NCI-H748 (cell line): ENCODE measurements around the gene L1CAM.

ENCODE experiments used
- DNase-seq: peaks from one replicate; lab custom pipeline; 2025; ENCODE audit not compliant: unreplicated experiment; lab: John Stamatoyannopoulos, UW

Gene L1CAM

DNA sequence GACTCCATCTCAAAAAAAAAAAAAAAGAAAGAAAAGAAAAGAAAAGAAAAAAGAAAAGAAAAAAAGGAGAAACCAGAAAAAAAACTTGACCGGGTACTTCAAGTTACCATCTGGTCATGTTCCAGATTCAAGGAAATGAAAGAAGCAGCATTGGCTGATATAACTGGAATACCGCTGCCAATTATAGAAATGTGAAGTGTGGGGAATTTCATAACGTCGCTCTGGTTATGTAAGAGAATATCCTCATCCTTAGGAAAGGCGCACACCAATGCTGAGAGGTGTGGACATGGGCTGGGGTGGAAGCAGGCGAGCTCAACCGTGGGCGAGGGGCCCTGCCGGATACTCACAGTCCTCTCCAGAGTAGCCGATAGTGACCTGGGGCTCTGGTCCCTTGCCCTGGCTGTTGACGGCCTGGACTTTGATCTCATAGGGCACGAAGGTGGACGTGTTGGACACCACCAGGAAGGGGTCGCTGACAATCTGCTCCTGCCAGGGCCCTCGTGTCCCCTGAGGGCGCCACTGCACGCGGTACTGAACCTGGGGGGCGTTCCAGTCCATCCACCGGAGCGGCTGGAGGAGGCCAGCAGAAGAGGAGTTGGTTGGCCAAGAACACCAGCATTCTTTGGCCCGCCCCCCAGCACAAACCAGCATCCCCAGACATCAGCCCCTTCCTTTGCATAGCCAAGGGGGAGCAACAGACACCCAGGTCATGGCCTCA, 19.5 kb downstream of the L1CAM start:
- no peak for DNase-seq

DNA sequence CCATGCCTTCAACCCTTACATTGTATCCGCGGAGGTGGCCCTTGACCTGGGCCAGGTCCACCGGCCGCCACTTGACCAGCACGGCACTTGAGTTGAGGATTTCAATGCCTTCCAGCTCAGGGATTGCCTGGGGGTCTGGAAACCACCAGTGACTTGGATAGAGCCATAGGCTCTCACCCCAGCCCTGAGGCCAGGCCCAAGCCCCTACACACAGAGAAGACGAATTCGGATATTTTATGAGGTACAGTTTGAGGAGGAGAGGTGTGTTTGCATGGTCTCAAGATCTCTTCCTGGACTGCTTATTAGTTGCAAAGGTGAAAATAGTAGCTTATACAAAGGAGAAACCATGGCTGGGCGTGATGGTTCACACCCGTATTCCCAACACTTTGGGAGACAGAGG, 20.3 kb downstream of the L1CAM start:
- no peak for DNase-seq

DNA sequence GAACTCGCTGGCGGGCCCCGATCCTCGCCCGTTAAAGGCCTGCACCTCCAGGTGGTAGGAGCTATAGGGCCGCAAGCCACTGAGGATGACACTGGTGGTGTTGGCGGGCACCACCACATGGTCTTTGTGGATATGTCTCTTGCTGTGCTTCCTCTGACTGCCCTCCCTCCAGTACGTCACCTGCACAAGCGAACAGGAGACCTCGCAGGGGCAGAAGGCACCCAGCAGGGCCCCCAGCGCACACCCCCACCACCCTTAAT, 20.7 kb downstream of the L1CAM start:
- DNase-seq, result no peak

DNA sequence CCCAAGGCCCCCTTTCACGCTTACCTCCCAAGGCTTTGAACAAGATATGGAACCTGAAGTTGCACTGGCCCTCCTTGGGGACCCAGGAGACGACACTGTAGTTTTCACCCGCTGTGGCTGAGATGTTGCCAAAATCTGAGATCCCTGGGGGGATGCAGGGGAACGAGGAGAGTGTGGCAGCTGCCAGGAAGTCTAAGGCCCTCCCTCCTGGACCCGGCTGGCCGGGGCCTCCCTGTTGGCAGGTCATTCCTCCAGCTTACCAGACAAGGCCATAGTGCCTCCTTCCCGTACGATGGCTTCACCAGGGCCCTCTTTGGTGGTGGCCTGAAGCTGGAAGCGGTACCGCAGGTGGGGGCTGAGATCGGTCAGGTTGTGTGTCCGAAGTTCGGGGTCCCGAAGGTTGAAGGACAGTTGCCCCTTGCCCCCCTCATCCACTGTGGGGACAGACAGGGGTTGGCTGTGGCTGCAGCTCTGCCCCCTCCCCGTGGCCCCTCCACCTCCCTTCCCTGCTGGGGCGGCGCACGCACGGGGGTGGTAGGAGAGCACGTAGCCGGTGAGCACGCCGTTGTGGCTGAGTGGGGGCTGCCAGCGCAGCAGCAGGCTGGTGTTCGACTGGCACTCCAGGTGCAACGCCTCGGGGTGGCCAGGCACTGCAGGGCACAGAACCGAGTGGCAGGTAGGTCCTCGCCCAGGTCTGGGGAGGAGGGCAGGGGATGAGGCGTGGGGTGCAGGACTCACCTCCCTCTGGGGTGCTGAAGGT, 21.2 kb downstream of the L1CAM start:
- DNase-seq, result no peak

DNA sequence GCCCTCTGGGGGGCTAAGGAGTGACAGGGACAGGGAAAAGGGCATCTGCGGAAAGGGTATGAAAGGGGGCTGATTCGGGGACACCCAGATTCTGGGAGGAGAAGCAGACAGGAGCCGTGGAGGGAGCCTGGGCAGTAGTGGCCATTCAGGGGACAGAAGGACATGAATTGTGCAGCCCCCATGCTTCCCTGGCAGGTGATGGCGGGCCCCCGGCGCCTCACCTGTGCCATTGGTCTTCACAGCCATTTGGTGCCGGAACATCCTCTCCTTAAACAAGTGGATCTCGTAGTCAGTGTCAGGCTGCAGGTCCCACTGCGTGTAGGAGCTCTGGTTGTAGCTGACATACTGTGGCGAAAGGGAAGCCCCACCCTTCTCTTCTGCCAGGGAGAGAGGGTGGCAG, 21.9 kb downstream of the L1CAM start:
- DNase-seq, result no peak

DNA sequence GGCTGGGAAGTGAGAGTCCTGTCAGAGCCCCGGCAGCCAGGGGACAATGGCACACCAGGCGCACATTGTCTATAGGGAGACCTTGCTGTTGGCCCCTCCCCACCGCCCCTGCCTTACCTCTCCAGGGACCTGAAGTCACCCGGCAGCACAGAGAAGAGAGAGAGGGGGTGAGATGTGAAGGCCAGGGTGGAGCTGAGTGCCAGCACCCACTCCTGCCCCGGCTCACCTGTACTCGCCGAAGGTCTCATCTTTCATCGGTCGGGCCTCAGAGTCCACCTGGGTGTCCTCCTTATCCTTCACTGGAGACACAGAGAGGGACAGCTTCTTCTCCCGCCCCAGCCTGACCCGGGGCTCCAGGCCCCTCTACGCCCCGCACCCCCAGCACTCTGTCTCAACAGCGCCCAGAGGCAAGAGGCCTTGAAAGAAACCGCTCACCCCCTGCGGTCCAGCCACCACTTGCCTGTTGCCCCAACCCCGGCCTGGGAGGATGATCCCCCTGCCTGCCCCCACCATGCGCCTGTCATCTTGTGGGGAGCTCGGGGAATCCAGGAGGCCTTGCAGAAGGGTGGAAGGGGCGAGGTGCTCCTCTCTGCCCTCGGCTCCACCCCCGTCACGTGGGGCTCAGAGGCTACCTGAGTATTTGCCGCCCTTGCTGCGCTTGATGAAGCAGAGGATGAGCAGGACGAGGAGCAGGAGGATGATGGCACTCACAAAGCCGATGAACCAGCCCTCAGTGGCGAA, 22.6 kb downstream of the L1CAM start:
- no peak for DNase-seq

DNA sequence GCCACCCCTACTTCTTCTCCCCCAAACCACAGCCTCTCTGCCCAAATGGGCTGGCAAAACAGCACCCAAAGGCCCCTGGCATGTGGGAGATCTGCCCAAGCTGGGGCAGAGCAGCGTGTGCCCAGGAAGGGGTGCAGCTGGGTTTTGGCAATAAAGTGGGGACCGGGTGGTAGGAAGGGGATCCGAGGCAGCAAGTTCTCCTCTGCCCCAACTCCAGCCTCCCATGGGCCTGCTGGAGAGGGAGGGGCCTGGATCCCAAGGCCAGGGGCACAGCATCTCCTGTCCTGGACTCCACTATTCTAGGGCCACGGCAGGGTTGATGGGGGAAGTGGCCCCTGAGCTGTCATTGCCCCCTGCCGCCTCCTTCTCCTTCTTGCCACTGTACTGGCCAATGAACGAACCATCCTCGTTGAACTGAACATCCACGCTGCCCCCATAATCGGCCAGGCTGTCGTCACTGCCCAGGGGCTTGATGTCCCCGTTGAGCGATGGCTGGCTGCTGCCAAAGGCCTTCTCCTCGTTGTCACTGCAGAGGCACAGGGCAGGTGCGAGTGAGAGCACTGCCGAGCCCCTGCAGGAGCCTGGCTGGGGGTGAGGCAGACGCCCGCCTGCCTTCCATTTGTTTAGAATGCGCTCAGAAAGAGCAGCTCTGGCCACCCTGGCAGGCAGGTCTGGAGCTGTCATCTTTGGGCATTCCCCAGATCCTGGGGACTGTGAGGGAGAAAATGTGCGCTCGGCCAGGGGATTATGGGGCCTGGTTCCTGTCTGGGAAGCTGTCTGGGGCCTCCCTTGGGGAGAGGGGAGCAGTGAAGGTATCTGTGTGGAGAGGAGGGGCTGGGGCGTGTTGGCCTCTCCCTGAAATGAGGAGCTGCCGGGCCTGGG, 23.4 kb downstream of the L1CAM start:
- no peak for DNase-seq

DNA sequence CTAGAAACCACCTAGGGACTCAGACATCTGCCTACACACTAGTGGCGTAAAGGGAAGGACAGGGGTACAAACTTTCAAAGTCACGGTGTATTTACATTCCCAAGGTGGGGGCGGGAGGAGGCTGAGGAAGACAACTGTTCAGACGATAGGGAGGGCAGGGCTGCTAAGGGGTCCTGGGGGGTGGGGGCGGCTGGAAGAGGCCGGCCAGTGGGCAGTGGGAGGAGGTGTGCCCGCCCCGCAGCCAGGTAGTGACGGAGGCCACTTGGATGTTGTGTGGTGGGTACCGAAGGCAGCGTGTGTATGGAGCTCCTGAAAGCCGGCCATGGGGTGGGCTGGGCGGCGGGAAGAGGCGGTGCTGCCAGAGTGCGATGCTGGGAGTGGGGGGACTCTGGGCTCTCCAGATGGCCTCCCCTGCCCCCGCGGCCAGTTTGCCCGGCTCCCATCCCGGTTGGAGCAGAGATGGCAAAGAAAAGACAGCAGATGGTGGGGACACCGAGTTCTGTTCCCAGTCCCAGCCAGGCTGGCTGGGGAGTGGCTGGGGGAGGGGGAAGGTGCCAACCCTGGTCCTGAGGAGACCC, 24.2 kb downstream of the L1CAM start:
- DNase-seq, result no peak

DNA sequence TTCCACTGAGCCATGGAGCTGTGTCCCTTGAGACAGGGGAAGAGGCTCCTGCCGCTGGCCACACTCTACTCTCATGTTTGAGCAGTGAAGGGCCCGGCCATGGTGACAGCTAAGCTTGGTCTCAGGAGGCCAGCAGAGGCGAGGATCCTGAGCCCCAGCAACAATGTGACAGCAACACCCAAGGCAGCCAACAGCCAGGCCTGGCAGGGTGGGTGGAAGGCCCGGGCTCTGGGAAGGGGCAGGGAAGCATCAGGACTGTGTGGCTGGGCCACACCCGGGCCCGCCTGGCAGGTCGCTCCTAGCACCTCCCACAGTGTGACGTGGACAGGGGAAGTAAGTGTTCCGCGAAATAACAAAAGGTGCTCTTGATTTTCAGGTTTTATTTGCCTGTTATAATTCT, 24.8 kb downstream of the L1CAM start:
- DNase-seq, result no peak

DNA sequence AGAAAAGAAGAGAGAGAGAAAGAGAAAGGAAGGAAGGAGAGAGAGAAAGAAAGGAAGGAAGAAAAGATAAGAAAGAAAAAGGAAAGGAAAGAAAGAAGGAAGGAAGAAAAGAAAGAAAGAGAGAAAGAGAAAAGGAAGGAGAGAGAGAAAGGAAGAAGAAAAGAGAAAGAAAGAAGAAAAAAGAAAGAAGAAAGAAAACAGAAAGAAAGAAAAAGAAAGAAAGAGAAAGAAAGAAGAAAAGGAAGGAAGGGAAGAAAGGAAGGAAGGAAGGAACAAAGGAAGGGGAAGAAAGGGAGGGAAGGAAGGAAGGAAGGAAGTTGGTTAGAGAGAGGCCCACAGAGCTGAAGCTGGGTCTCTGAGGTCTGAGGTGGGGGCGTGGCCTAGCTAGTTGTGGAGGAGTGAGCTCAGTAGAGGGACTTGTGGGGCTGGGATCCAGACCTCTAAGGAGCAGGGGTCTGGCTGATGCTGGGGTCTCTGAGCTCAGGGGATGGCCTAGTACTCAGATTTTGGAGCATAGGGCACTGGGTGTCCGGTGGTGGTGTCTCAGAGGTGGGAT, 28.5 kb downstream of the L1CAM start:
- DNase-seq, result peak; percentile 5

DNA sequence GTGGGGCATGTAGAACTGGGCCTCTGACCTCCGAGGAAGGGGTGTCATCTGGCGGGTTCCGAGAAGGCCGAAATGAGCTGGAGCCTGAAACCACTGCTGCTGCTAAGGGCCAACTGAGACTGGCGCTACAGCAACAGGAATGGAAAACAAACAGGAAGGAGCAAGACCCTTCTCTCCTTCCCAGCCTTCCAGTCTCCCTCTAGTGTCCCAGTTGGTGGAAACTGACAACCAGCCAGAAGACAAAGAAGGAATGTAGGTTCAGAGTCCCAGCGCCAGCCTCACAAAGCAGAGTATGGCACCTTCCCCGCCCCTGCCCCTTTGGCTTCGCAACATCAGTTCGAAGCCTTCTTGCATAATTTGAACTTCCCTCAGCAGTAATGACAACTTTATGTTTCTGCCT, 31.3 kb downstream of the L1CAM start:
- no peak for DNase-seq

DNA sequence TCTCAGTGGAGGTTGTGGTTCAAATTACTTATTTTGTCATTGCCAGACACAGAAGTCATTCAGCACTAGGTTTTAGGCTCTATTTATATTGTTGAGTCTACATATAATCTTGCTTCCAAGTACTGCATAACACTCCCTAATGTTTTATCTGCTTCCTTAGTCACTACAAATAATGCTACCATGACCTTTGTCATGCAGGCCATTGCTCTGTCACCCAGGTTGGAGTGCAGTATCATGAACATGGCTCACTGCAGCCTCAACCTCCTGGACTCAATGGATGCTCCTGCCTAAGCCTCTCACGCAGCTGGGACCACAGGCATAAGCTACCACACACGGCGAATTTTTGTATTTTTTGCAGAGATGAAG, 32.1 kb downstream of the L1CAM start:
- no peak for DNase-seq

DNA sequence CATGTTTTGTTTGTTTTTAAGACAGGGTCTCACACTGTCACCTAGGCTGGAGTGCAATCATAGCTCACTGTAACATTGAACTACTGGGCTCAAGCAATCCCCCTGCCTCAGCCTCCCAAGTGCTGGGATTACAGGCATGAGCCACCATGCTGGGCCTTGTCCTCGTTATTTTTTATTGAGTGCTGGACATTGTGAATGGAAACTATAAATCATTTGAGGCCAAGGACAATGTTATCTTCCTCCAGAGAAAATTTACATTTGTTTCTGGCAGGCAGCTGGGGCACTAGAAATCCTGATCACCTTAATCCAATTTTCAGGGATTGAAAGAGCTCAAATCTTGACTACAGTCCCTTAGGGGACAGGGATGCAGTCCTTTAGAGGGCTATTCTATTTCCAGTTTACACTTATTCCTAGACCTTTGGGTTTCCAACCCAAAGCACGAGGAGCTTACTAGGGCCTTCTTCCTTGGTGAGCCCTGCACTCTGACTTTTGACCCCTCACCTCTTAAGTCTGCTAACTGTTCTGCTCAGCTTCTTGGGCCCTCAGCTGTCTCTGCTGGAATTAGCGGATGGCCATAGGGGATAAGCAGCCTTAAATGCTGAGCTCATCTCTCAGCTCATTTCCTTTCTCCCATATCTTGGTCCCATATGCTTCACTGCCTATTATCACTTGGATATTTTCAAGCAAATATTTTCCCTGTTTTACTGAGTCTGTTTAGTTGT, 32.6 kb downstream of the L1CAM start:
- no peak for DNase-seq

DNA sequence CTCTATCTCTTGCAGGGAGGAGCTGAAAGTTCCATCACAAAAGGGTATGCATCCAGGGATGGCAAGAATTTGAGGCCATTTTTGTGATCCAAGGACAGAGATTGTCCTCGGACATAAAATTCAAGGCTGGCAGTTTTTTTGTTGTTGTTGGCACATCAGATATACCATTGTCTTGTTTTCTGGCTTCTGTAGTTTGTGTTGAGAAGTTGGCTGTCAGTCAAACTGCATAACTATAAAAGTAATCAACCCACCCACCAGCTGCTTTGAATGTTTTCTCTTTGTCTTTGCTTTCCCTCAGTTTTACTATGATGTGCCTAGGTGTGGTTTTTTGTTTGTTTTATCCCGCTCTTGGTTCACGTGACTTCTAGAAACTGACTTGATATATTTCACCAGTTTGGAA, 34.0 kb downstream of the L1CAM start:
- no peak for DNase-seq

DNA sequence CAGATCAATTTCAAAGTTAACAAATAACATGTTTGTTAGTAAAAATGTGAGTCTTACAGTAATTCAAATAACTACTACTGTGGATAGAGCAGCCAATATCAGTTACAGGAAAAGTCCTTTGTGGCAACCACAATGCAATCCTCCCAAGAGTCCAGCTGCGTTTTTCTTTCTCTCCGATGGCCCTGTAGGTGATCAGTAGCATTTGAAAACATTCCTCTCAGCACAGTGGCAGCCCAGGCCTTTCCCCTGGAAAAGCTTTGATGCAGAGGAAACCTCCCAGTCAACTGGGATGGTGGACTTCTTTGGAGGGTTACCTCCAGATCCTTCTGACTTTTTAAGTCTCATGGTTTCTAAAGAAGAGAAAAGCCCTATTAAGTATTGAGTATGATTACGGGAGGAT, 37.6 kb downstream of the L1CAM start:
- no peak for DNase-seq

DNA sequence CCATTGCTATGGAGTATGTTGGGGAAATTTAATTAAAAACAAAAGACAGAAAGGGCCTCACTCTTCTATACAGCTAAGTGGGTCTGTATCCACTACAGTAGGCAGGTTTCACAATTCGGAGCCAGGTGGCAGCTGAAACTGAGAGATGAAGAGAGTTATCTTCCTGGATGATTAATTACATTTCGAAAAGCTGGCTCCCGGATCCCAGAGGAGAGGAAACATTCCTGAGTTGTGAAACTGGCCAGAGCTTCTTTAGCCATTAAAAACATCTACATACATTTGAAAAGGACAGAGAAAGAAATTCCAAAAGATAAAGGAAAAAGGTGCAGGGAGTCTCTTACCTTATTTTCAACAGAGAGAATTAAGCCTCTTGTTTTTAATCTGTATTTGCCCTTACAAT, 40.1 kb downstream of the L1CAM start:
- no peak for DNase-seq

DNA sequence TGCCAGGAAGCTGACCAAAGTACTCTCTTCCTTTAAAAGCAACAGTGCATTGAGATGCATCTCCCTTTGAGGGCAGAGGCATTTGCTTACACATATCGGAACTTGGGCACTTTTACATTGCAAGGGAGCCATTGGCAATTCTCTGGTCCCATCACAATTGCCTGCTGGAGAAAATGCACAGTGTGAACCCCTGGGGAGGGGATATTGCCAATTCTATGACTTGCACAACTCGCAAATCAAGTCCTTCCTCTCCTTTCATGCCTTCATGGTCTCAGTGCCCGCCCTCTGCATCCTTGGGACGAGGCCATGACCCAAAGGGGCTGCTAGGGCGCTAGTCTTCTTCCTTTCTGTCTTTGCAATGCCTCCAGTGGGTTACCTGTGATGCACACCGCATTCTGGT, 40.8 kb downstream of the L1CAM start:
- no peak for DNase-seq

DNA sequence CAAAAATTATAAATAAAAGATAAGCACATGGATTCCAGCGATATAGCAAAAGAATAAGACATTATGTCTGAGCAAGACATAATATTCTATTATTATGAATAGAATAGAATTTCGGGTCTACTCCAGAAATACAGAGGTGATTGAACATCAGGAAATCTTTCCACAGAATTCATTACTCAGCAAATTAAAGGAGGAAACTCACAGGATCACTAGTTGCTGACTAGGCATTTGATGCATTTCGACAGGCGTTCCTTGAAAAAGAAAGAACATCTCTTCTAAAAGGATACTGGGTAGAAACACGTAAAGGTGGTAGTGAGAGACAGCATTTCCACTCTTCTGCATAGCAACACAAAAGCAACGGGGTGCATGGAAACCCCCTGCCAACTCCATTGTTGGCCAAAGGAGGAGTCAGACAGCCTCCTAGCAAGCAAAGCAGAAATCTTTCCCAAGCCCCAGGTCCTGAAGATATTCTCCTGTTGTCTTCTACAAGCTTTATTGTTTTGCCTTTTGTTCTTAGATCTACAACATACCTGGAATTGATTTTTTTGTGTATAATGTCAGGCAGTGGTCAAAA, 41.4 kb downstream of the L1CAM start:
- DNase-seq, result no peak

DNA sequence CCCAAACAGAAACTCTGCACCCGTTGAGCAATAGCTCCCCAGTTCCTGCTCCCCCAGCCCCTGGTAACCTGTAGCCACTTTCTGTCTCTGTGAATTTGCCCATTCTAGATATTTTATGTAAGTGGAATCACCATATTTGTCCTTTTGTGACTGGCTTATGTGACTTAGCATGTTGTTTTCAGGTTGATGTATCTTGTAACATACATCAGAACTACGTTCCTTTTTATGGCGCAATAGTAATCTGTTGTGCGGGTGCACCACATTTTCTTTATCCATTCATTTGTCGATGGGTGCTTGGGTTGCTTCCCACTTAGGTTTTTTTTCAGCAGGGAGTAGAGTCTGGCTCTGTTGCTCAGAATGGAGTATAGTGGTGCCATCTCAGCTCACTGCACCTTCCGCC, 49.1 kb downstream of the L1CAM start:
- DNase-seq, result no peak

DNA sequence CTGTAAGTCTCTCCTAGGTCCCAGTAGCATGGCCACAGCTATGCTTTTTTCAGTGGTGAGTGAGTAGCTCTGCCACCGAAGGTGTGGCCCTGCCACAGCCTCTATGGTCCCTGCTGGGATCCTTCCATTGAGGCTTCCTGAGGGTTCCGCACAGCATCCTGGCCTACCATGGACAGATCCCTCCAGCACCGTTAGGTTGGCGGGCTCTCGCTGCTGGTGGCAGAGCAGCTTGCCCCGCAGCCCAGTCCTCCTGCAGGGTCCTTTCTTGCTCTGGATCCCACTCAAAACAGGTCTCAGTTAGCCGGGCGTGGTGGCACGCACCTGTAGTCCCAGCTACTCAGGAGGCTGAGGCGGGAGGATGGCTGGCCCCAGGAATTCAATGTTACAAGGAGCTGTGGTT, 53.2 kb downstream of the L1CAM start:
- no peak for DNase-seq
